Measurements from ENCODE around the gene KCNJ16. TPM values are rescaled to one million over a fixed set of nuclear protein-coding genes. Genes with fewer than 3 reads are reported as not detected.

KCNJ16 gene
- total RNA-seq, 1 experiment from 2014 or later: not detected

DNA sequence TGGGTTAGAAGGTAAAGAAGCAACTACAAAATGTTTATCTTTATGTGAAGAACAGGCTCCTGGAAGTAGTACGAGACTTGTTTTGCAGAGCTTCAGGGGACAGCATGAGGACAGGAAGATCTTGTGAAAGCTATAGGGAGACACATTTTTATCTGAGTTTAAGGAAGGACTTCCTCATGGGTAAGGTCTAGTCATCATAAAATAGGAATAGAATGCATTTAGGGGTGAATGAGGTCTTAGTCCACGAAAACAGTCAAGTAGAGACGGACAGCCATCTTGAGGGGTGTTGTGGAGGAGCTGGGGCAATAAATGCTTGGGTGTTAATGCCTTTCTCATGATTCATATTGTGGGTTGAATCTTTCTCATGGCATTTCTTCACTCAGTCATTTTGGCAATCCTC is 24.3 kb downstream of the KCNJ16 start:
- Histone ChIP-seq H3K27me3 (ENCODE audit: low read length) (no peaks in the 10 kb centered on the region), H4K20me1 (ENCODE audit: low read length) (no peaks in the 10 kb centered on the region), H3K9ac (ENCODE audit: low read length) (no peak overlapping the region), H2AFZ (ENCODE audit: low read length) (no peak overlapping the region), H3K9me2 (replicated peaks; ENCODE audit: low read length) (no peaks in the 10 kb centered on the region), H3K36me3 (ENCODE audit: low read depth, low read length) (no peaks in the 10 kb centered on the region), H3K4me2 (ENCODE audit: low read length) (no peak overlapping the region), H3K27ac (ENCODE audit: low read length) (no peak overlapping the region), H3F3A (ENCODE audit: low read length, unreplicated experiment) (no peaks in the 10 kb centered on the region), H3K9me3 (ENCODE audit: low read length) (no peaks in the 10 kb centered on the region), H3K79me2 (ENCODE audit: low read length) (no peaks in the 10 kb centered on the region), H3K4me1 (ENCODE audit: insufficient read depth, low read length) (no peaks in the 10 kb centered on the region), H3K4me3 (ENCODE audit: low read length) (no peak overlapping the region)
- DNase-seq: no peak
- intact Hi-C loops (cut with micrococcal nuclease): no loop called here
- POLR2A ChIA-PET (ENCODE audit: unreplicated experiment): no interaction called here
- TF ChIP-seq EZH2phosphoT487 (IDR thresholded peaks at IDR 0.05; ENCODE audit: borderline replicate concordance, low read length) (no peak), EZH2 (IDR thresholded peaks at IDR 0.05; ENCODE audit: low read length, unreplicated experiment) (no peak)
- TF ChIP-seq, protein P1, sequence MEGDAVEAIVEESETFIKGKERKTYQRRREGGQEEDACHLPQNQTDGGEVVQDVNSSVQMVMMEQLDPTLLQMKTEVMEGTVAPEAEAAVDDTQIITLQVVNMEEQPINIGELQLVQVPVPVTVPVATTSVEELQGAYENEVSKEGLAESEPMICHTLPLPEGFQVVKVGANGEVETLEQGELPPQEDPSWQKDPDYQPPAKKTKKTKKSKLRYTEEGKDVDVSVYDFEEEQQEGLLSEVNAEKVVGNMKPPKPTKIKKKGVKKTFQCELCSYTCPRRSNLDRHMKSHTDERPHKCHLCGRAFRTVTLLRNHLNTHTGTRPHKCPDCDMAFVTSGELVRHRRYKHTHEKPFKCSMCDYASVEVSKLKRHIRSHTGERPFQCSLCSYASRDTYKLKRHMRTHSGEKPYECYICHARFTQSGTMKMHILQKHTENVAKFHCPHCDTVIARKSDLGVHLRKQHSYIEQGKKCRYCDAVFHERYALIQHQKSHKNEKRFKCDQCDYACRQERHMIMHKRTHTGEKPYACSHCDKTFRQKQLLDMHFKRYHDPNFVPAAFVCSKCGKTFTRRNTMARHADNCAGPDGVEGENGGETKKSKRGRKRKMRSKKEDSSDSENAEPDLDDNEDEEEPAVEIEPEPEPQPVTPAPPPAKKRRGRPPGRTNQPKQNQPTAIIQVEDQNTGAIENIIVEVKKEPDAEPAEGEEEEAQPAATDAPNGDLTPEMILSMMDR (conservative IDR thresholded peaks at IDR 0.05; ENCODE audit: low read depth, low read length): no peak
- ATAC-seq: no peak
- CTCF ChIA-PET: interaction anchor here (0.5 kb wide), 1 partner anchor 493 kb away, joined by 8 read pairs; no protein-coding TSS in a partner anchor
- no TSS peak for BruUV-seq (replicated peaks)

- Histone ChIP-seq H3K9me3 (ENCODE audit: low read length) (no peaks in the 10 kb centered on the region), H3K9me2 (replicated peaks; ENCODE audit: low read length) (no peaks in the 10 kb centered on the region), H4K20me1 (ENCODE audit: low read length) (no peaks in the 10 kb centered on the region), H3K36me3 (ENCODE audit: low read depth, low read length) (no peaks in the 10 kb centered on the region), H3K27me3 (ENCODE audit: low read length) (no peaks in the 10 kb centered on the region), H3K9ac (ENCODE audit: low read length) (no peak overlapping the region), H3F3A (ENCODE audit: low read length, unreplicated experiment) (no peaks in the 10 kb centered on the region), H3K4me1 (ENCODE audit: insufficient read depth, low read length) (no peaks in the 10 kb centered on the region), H3K79me2 (ENCODE audit: low read length) (no peaks in the 10 kb centered on the region), H3K27ac (ENCODE audit: low read length) (no peak overlapping the region), H2AFZ (ENCODE audit: low read length) (no peak overlapping the region), H3K4me2 (ENCODE audit: low read length) (no peak overlapping the region), H3K4me3 (ENCODE audit: low read length) (no peak overlapping the region)
- POLR2A ChIA-PET (ENCODE audit: unreplicated experiment): no interaction called here
- intact Hi-C loops (cut with micrococcal nuclease): loop anchor here (5.0 kb wide), 1 partner anchor 533 kb away; no protein-coding TSS in a partner anchor
- BruUV-seq (replicated peaks): no TSS peak
- CTCF ChIA-PET: no interaction called here
- TF ChIP-seq, protein P1 (conservative IDR thresholded peaks at IDR 0.05; ENCODE audit: low read depth, low read length): no peak
- TF ChIP-seq EZH2 (IDR thresholded peaks at IDR 0.05; ENCODE audit: low read length, unreplicated experiment): no peak
- no peak for TF ChIP-seq EZH2phosphoT487 (IDR thresholded peaks at IDR 0.05; ENCODE audit: borderline replicate concordance, low read length)
- ATAC-seq (no peak), DNase-seq (no peak)
Measured at GRCh38 chr17:70099884-70100283, 24.9 kb downstream of the KCNJ16 start.

DNA sequence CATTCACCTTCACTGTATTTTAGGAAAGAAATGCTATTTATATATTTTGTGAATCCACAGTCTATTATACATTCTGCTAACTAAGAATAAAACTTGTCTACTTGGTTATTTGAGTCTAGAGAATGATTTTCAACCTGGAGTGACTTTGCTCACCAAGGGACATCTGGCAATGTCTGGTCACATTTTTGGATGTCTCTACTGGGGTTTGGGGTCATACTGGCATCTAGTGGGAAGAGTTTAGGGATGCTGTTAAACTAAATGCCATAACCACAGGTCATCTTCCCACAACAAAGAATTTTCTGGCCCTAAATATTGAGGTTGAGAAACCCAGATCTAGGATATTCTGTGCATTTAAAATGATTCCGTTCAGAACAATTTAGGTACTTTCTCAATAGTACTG is 26.0 kb downstream of the KCNJ16 start:
- ChIA-PET POLR2A (ENCODE audit: unreplicated experiment) (no interaction called here), CTCF (no interaction called here)
- ATAC-seq (peak; percentile 48; the same call in 1 of the 2 replicates), DNase-seq (peak; percentile 29)
- Histone ChIP-seq H3K4me3 (ENCODE audit: low read length) (no peak overlapping the region), H3K9ac (ENCODE audit: low read length) (no peak overlapping the region), H3K9me2 (replicated peaks; ENCODE audit: low read length) (no peaks in the 10 kb centered on the region), H3K27me3 (ENCODE audit: low read length) (no peaks in the 10 kb centered on the region), H3K9me3 (ENCODE audit: low read length) (no peaks in the 10 kb centered on the region), H2AFZ (ENCODE audit: low read length) (no peak overlapping the region), H4K20me1 (ENCODE audit: low read length) (no peaks in the 10 kb centered on the region), H3K79me2 (ENCODE audit: low read length) (no peaks in the 10 kb centered on the region), H3K4me2 (ENCODE audit: low read length) (no peak overlapping the region), H3K36me3 (ENCODE audit: low read depth, low read length) (no peaks in the 10 kb centered on the region), H3F3A (ENCODE audit: low read length, unreplicated experiment) (no peaks in the 10 kb centered on the region), H3K27ac (ENCODE audit: low read length) (no peak overlapping the region), H3K4me1 (ENCODE audit: insufficient read depth, low read length) (no peaks in the 10 kb centered on the region)
- intact Hi-C loops (cut with micrococcal nuclease): loop anchor here (5.0 kb wide), 1 partner anchor 534 kb away; no protein-coding TSS in a partner anchor
- BruUV-seq (replicated peaks): no TSS peak
- TF ChIP-seq EZH2phosphoT487 (IDR thresholded peaks at IDR 0.05; ENCODE audit: borderline replicate concordance, low read length) (no peak), EZH2 (IDR thresholded peaks at IDR 0.05; ENCODE audit: low read length, unreplicated experiment) (no peak)
- TF ChIP-seq, protein P1 (conservative IDR thresholded peaks at IDR 0.05; ENCODE audit: low read depth, low read length): peak; percentile 37; the same call in 1 of the 2 replicates
